GM12878 (cell line): ENCODE measurements around the gene ETV6. TPM values are rescaled to one million over a fixed set of nuclear protein-coding genes. Genes with fewer than 3 reads are reported as not detected.
A peak's percentile ranks its signal among the peaks of the same experiment; 100 is the strongest.

Experiments used
- ATF2 ChIP-seq: IDR thresholded peaks from 2 replicates; pipeline ENCODE4 v1.6.1; 2012; ENCODE audit warnings: low read length, inconsistent platforms
- ATF7 ChIP-seq: fragments of 450-650 bp; IDR thresholded peaks from 2 replicates; pipeline ENCODE4 v1.6.1; 2016; ENCODE audit warnings: low read depth, mild to moderate bottlenecking
- CEBPB ChIP-seq, 2 experiments: fragments of 150-350 bp in 1 of 2; IDR thresholded peaks; 2 replicates each; pipeline ENCODE4 v1.6.1; 2012 to 2014; ENCODE audit warnings: low read depth in 2 of 2, low read length in 2 of 2, borderline replicate concordance in 1 of 2, inconsistent platforms in 1 of 2
- CEBPZ ChIP-seq: fragments of 150-350 bp; IDR thresholded peaks from 2 replicates; pipeline ENCODE4 v1.6.1; 2016; ENCODE audit warnings: low read depth, low read length
- CHD4 ChIP-seq: fragments of 200-600 bp; sonication (generic); IDR thresholded peaks from 2 replicates; pipeline ENCODE4 v1.6.1; 2016; ENCODE audit warnings: mild to moderate bottlenecking
- CREB1 ChIP-seq: IDR thresholded peaks from 2 replicates; pipeline ENCODE4 v1.6.1; 2012; ENCODE audit warnings: low read depth, mild to moderate bottlenecking, inconsistent platforms
- FOXM1 ChIP-seq: IDR thresholded peaks from 2 replicates; pipeline ENCODE4 v1.6.1; 2012; ENCODE audit warnings: low read depth, mild to moderate bottlenecking, inconsistent platforms, low read length, moderate library complexity
- MLLT1 ChIP-seq: fragments of 450-650 bp; IDR thresholded peaks from 2 replicates; pipeline ENCODE4 v1.6.1; 2016; ENCODE audit warnings: mild to moderate bottlenecking
- MTA3 ChIP-seq: IDR thresholded peaks from 2 replicates; pipeline ENCODE4 v1.6.1; 2012; ENCODE audit warnings: low read length, inconsistent platforms, borderline replicate concordance
- MXI1 ChIP-seq: fragments of 150-350 bp; IDR thresholded peaks from 2 replicates; pipeline ENCODE4 v1.6.1; 2011; ENCODE audit warnings: low read depth, mild to moderate bottlenecking, inconsistent platforms, low read length, improper control_type of control experiment
- PAX8 ChIP-seq: fragments of 450-650 bp; IDR thresholded peaks from 2 replicates; pipeline ENCODE4 v1.6.1; 2017; ENCODE audit warnings: mild to moderate bottlenecking, moderate library complexity
- PKNOX1 ChIP-seq: fragments of 450-650 bp; IDR thresholded peaks from 2 replicates; pipeline ENCODE4 v1.6.1; 2016; ENCODE audit warnings: mild to moderate bottlenecking
- RBBP5 ChIP-seq: fragments of 200-600 bp; sonication (generic); conservative IDR thresholded peaks from 2 replicates; pipeline ENCODE4 v1.6.1; 2016
- SKIL ChIP-seq: fragments of 450-650 bp; IDR thresholded peaks from 2 replicates; pipeline ENCODE4 v1.6.1; 2017; ENCODE audit warnings: mild to moderate bottlenecking, low read depth, inconsistent platforms; ENCODE audit not compliant: poor library complexity, severe bottlenecking
- SREBF1 ChIP-seq: IDR thresholded peaks from 2 replicates; pipeline ENCODE4 v1.6.1; 2012; ENCODE audit warnings: mild to moderate bottlenecking, low read length
- SUPT20H ChIP-seq: IDR thresholded peaks from 2 replicates; pipeline ENCODE4 v1.6.1; 2011; ENCODE audit warnings: low read depth, mild to moderate bottlenecking, low read length, moderate library complexity, borderline replicate concordance; ENCODE audit not compliant: control insufficient read depth
- ZNF217 ChIP-seq: fragments of 450-650 bp; IDR thresholded peaks from 2 replicates; pipeline ENCODE4 v1.6.1; 2017; ENCODE audit warnings: antibody characterized with exemption, mild to moderate bottlenecking
- polyA plus RNA-seq, 11 experiments: library from polyadenylated mRNA; depleted of rRNA in 4 of 11; unstranded in 6 of 11; stranded (reverse) in 5 of 11; fragments of >200 nt; fragmentation: Nextera tagmentation in 4 of 11; fragmentation: Illumina TruSeq in 1 of 11; extraction: Ambion mirVana in 4 of 11; extraction: Trizol in 1 of 11; gene quantifications; 1 replicate in 1 of 11; 2 replicates in 10 of 11; pipeline versions ENCODE4 v1.2.1 to v1.2.3, GENCODE V29; 2011 to 2016; ENCODE audit warnings: inconsistent platforms in 2 of 11, missing spikeins in 2 of 11, low read depth in 1 of 11
- total RNA-seq, 4 experiments: library from RNA; depleted of rRNA in 3 of 4; stranded (reverse); fragments of >200 nt in 3 of 4; fragmentation: Illumina TruSeq in 1 of 4; extraction: Trizol in 1 of 4; gene quantifications; 2 replicates each; pipeline versions ENCODE4 v1.2.1 to v1.2.3, GENCODE V29; 2013 to 2021
- TF ChIP-seq, protein P1 (sequence below): IDR thresholded peaks from 2 replicates; pipeline ENCODE4 v1.6.1; 2011; ENCODE audit warnings: borderline replicate concordance, low read depth, mild to moderate bottlenecking, moderate library complexity, mixed read lengths, low read length; ENCODE audit not compliant: insufficient read depth; ENCODE audit errors: extremely low read length

The ETV6 gene
- total and polyA plus RNA-seq, 10 of the 15 experiments (the other 5 are each of a cell fraction or from before 2014, with no cell fraction given): 6.6 to 74.8 (median 24.6) TPM

DNA sequence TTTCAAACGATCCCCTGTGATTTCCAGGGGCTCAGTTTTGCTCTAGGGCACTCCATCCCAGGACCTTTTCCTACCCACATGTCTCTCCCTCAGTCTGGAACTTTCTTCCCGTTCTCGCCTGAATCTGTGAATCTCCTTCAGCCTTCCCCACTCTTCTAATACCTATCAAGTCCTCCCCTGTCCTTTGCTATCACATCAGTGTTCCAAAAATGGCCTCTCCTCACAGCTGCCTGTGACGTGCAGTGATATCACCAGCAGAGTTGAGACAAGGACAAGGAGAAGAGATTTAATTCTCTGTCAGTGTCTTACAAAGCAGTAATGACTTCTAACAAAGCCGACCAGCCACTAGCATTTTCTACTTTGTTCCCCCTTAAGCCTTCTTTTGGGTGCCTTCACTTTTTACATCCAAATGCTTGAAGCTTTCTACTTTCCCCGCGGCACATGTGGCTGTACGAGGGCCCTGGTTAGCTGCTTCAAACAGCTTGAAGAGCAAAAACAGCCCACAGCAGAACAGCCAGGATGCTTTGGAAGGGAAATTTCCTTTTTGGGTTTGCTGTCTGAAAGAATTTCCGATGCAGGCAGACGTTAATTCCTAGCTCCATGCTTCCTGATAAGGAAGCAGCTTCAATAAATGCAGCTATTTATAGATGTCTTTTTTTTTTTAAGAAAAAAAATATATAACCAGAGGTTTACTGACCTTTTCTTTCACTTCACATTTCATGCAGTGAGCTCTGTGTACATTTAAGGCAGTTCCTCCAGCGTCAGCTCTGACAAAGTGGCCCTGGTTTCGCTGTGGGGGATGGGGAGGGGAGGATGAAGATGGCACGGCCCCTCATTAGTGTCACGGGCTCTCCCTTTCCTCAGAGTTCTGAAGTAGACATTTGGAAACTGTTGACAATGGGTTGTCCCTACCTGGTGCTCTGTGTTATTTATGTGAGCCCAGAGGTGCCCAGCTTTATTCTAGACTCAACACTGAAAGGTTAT lies 109.3 kb downstream of the ETV6 start (continued):
- TF ChIP-seq CEBPZ: no peak
- TF ChIP-seq MXI1: peak; percentile 44; the same call in 1 of the 2 replicates
- TF ChIP-seq ZNF217: peak; percentile 17; the same call in 1 of the 2 replicates
- TF ChIP-seq PAX8: peak; percentile 5; the same call in 1 of the 2 replicates
- TF ChIP-seq, protein P1, sequence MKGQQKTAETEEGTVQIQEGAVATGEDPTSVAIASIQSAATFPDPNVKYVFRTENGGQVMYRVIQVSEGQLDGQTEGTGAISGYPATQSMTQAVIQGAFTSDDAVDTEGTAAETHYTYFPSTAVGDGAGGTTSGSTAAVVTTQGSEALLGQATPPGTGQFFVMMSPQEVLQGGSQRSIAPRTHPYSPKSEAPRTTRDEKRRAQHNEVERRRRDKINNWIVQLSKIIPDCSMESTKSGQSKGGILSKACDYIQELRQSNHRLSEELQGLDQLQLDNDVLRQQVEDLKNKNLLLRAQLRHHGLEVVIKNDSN: no peak
- TF ChIP-seq CHD4: no peak
- peak; percentile 36 for TF ChIP-seq PKNOX1
- no peak for TF ChIP-seq SREBF1
- TF ChIP-seq SKIL: peak; percentile 61
- TF ChIP-seq ATF2: no peak
- TF ChIP-seq MTA3: no peak
- TF ChIP-seq ATF7: peak; percentile 58
- TF ChIP-seq MLLT1: peak; percentile 59
- TF ChIP-seq CREB1: no peak
- TF ChIP-seq FOXM1: no peak
- TF ChIP-seq CEBPB (IDR thresholded peaks at IDR 0.05; ENCODE audit: borderline replicate concordance in 1 of 2, low read depth in 2 of 2, low read length in 2 of 2): no peak
- TF ChIP-seq SUPT20H: no peak
- TF ChIP-seq RBBP5: no peak
